ENCODE data around the gene FCMR. TPM values are rescaled to one million over a fixed set of nuclear protein-coding genes. Genes with fewer than 3 reads are reported as not detected.

Gene FCMR
- total and polyA plus RNA-seq, 10 of the 15 experiments (the other 5 are each of a cell fraction or from before 2014, with no cell fraction given): 79.7 to 245 (median 123) TPM

DNA sequence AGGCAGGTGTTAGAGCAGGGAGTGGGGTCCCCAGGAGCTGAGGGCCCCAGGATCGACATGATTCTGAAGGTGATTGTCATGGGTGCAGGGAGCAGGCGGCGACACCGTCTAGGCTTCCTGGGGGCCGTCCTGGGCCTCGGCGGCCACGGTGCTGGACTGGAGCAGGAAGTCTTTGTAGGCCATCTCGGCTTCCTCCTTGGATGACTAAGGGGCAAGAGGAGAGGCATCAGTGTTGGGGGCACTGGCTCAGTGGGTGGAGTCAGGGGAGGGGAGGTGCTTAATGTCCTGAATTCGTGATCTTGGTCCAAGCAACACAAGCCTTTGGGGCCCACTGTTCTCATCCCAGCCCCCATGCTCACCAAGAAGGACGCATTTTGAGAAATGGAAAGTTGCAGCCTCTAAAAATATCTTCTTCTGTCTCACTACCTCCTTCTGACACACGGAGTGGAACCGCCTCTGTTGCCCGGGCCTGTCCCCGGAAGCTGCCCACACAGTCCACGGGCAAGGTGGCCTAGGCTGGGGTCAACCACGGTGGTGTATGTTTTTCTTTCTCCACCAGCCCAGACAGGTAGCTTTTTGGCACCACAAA lies 8.6 kb upstream of the FCMR start (continued):
- TF ChIP-seq PRDM15 (CRISPR knock-in tag; IDR thresholded peaks at IDR 0.05) (no peak), MEF2B (IDR thresholded peaks at IDR 0.05; ENCODE audit: partially characterized antibody, poor library complexity, severe bottlenecking) (peak; percentile 93), POLR2AphosphoS5 (IDR thresholded peaks at IDR 0.05; ENCODE audit: low read length) (peak; percentile 84; the same call in 1 of the 2 replicates), ETV6 (conservative IDR thresholded peaks at IDR 0.05 in 1 of 2, IDR thresholded peaks at IDR 0.05 in 1 of 2; ENCODE audit: borderline replicate concordance in 1 of 2, low read depth in 1 of 2) (peak in 1 of 2 experiments; percentile 79; a peak in 2 of 4 replicates), IRF4 (IDR thresholded peaks at IDR 0.05; ENCODE audit: low read depth, low read length) (peak; percentile 70), ESRRA (IDR thresholded peaks at IDR 0.05; ENCODE audit: low read length) (no peak), RAD51 (IDR thresholded peaks at IDR 0.05) (no peak; the same call in 1 of the 2 replicates), HDAC2 (IDR thresholded peaks at IDR 0.05) (peak; percentile 67; the same call in 1 of the 2 replicates), NKRF (conservative IDR thresholded peaks at IDR 0.05) (peak; percentile 52; the same call in 1 of the 2 replicates), NFYB (IDR thresholded peaks at IDR 0.05; ENCODE audit: insufficient read depth, low read depth, low read length) (no peak), CREB1 (IDR thresholded peaks at IDR 0.05; ENCODE audit: low read depth) (no peak), BACH1 (IDR thresholded peaks at IDR 0.05; ENCODE audit: borderline replicate concordance) (peak; percentile 44; the same call in 1 of the 2 replicates), CUX1 (IDR thresholded peaks at IDR 0.05; ENCODE audit: insufficient replicate concordance, low read depth, low read length) (peak; percentile 54), BHLHE40 (IDR thresholded peaks at IDR 0.05; ENCODE audit: borderline replicate concordance in 1 of 2, low read depth in 2 of 2, low read length in 1 of 2) (peak; percentile 74 to 82)

Data from GM12878 (cell line).